Vagina (tissue), 2 donors: ENCODE measurements around the gene PWWP2B.

Source experiments
- POLR2A ChIP-seq, 2 donors: fragments of 450-650 bp; IDR thresholded peaks; one replicate each; pipeline ENCODE4 v1.6.1; 2017; ENCODE audit warnings: antibody characterized with exemption in 2 of 2, mild to moderate bottlenecking in 2 of 2, moderate library complexity in 2 of 2
- TF ChIP-seq, protein P1 (sequence below), 3 experiments: fragments of 450-650 bp in 2 of 3; fragments of 200-600 bp in 1 of 3; sonication (generic) in 1 of 3; IDR thresholded peaks; one replicate each; pipeline ENCODE4 v1.5.1; 2017 to 2019; ENCODE audit warnings: antibody characterized with exemption in 3 of 3, mild to moderate bottlenecking in 2 of 3, moderate library complexity in 2 of 3

DNA sequence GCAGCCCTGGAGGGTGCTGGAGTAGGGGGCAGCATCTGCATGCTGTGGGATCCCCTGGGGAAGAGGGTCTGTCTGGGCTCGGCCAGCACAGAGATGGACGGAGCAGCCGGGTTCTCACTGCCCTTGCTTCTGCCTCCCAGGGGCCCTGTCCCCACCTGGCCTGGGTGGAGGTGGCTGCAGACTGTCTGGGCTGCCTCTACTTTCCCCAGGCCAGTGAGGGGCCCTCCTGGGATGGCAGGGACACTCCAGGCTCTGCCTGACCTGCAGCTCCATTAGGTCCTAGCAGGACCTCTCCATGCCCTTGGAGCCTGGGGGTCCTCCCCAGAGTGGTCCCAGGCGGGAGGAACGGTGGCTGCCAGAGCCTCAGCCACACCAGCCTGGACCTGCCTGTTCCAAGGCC lies 63.7 kb downstream of the PWWP2B start:
- TF ChIP-seq POLR2A (IDR thresholded peaks at IDR 0.05) = no peak
- TF ChIP-seq, protein P1, sequence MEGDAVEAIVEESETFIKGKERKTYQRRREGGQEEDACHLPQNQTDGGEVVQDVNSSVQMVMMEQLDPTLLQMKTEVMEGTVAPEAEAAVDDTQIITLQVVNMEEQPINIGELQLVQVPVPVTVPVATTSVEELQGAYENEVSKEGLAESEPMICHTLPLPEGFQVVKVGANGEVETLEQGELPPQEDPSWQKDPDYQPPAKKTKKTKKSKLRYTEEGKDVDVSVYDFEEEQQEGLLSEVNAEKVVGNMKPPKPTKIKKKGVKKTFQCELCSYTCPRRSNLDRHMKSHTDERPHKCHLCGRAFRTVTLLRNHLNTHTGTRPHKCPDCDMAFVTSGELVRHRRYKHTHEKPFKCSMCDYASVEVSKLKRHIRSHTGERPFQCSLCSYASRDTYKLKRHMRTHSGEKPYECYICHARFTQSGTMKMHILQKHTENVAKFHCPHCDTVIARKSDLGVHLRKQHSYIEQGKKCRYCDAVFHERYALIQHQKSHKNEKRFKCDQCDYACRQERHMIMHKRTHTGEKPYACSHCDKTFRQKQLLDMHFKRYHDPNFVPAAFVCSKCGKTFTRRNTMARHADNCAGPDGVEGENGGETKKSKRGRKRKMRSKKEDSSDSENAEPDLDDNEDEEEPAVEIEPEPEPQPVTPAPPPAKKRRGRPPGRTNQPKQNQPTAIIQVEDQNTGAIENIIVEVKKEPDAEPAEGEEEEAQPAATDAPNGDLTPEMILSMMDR (IDR thresholded peaks at IDR 0.05) = no peak
